PC-9 (cell line): ENCODE results near the gene MEGF8.

Source experiments
- EZH2 ChIP-seq: fragments of 200-600 bp; sonication (generic); IDR thresholded peaks from 2 replicates; pipeline ENCODE4 v1.8.0; 2017; ENCODE audit warnings: antibody characterized with exemption, low read depth
- TF ChIP-seq, protein P1 (sequence below): fragments of 200-600 bp; sonication (generic); conservative IDR thresholded peaks from 2 replicates; pipeline ENCODE4 v1.6.1; 2017; ENCODE audit warnings: mixed run types, antibody characterized with exemption, mild to moderate bottlenecking, moderate library complexity

DNA sequence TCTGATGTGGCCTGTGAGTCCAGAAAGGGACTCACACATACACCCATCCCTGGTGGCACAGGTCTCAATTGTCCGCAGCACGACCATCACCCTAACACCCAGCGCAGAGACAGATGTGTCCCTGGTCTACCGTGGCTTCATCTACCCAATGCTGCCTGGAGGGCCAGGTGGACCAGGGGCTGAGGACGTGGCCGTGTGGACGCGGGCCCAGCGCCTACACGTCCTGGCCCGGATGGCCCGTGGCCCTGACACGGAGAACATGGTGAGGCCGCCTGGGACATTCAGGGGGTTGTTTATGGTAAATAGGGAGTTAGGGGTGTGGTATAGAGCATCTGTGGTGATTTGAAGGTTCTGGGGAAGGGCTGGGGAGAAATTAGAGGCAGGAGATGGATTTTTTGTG lies 22.8 kb downstream of the MEGF8 start:
- TF ChIP-seq, protein P1, sequence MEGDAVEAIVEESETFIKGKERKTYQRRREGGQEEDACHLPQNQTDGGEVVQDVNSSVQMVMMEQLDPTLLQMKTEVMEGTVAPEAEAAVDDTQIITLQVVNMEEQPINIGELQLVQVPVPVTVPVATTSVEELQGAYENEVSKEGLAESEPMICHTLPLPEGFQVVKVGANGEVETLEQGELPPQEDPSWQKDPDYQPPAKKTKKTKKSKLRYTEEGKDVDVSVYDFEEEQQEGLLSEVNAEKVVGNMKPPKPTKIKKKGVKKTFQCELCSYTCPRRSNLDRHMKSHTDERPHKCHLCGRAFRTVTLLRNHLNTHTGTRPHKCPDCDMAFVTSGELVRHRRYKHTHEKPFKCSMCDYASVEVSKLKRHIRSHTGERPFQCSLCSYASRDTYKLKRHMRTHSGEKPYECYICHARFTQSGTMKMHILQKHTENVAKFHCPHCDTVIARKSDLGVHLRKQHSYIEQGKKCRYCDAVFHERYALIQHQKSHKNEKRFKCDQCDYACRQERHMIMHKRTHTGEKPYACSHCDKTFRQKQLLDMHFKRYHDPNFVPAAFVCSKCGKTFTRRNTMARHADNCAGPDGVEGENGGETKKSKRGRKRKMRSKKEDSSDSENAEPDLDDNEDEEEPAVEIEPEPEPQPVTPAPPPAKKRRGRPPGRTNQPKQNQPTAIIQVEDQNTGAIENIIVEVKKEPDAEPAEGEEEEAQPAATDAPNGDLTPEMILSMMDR, result no peak
- TF ChIP-seq EZH2, result no peak
